Stimulated activated CD8-positive, alpha-beta memory T cell treated with anti-CD3 and anti-CD28 coated beads, Interleukin-2, amount 100 ng/mL, for 1 hour (primary cell): ENCODE results near the gene DNASE1L3.
"Not testable (repeated sequence)": the region's sequence is repeated elsewhere in the genome, so short reads cannot be mapped to it uniquely, and the experiment has no call there.

Source experiments
- DNase-seq, 2 donors: peaks; one replicate each; pipeline ENCODE4 v3.0.0-alpha.2; 2020; ENCODE audit warnings: low read depth in 2 of 2

The DNASE1L3 gene

GRCh38 chr3:58235970-58236369, 25.2 kb upstream of the DNASE1L3 start:
- no peak for DNase-seq

DNA sequence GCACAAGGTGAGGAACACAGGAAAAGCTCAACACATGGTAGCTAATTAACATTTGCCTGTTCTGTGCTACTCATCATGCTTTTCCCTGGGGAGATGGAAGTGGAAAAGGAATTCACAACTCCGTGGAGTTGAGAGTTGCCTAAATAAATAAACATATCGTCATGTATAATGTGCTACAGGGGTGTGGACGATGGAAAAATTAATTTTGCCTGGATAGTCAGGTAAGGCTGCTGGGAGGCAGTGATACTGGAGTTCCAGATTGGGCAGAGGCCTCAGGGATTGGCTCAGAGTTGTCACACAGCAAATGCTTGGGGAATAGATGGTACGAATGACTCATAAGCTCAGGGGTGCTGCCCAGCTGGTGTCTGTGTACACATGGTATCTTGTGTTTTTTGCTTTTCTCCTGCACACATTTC, 23.8 kb upstream of the DNASE1L3 start:
- no peak for DNase-seq

- no peak for DNase-seq
These were observed 20.9 kb upstream of the DNASE1L3 start for GRCh38 chr3:58231666-58232065.

- DNase-seq = no peak
These were observed 20.2 kb upstream of the DNASE1L3 start for GRCh38 chr3:58230876-58231552.

- DNase-seq = not testable (repeated sequence)
These were observed 17.2 kb upstream of the DNASE1L3 start for GRCh38 chr3:58227933-58228332.

- no peak for DNase-seq
These were observed 13.1 kb upstream of the DNASE1L3 start for GRCh38 chr3:58223855-58224254.

GRCh38 chr3:58222161-58222724, 11.5 kb upstream of the DNASE1L3 start:
- no peak for DNase-seq

DNA sequence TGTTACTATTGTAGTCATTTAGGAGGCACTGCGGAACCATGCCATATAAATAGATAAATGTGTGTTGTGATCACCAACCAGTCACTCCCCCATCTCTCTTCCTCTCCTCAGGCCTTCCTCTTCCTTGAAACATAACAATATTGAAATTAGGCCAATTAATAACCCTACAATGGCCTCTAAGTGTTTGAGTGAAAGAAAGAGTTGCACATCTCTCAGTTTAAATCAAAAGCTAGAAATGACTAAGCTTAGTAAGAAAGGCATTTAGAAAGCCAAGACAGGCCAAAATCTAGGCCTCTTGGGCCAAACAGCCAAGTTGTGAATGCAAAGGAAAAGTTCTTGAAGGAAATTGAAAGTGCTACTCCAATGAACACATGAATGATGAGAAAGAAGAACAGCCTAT, 8.1 kb upstream of the DNASE1L3 start:
- no peak for DNase-seq

GRCh38 chr3:58217209-58217811, 6.5 kb upstream of the DNASE1L3 start:
- DNase-seq = peak in 1 of 2 donors; percentile 21

- no peak for DNase-seq
These were observed 5.9 kb upstream of the DNASE1L3 start for GRCh38 chr3:58216496-58217195.

- DNase-seq = no peak
These were observed 4.7 kb upstream of the DNASE1L3 start for GRCh38 chr3:58215317-58216025.

DNA sequence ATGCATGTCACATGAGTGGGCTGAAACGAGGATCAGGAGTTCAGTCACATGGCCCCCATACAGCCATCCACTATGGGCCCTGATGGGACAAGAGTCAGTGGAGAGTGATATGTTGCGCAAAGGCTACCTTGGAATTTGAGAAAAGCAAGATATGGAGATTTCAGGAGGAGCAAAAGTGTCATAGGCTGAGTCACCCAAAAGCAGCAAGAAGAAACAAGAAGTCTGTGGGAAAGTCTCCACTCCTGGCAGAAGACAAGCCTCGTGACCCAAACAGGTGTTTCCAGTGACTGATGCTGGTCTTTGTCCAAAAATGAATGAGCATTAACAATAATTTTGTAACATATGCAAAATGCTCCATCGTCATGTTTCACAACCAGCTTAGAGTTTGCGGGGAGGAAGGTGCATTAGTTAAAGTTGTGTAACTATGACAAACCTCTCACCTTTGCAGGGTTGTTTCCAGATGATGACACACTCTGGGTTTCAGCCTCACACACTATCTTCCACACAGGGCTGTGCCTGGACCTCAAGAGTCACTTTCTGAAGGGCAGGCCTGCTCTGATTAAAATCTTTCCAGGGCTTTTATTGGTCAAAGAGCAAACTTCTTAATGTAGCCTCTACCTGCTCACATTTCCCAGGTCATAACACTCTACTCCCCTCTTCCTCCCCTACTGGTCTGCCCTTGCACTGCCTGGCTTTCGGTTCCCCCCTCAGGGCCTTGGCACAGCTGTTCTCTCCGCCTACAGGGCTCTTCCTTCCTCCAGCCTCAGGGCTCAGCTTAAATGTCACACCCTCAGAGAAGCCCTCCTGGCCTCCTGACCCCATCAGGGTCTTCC, 3.9 kb upstream of the DNASE1L3 start:
- no peak for DNase-seq

GRCh38 chr3:58209933-58210332, 839 bp downstream of the DNASE1L3 start:
- DNase-seq = no peak

DNA sequence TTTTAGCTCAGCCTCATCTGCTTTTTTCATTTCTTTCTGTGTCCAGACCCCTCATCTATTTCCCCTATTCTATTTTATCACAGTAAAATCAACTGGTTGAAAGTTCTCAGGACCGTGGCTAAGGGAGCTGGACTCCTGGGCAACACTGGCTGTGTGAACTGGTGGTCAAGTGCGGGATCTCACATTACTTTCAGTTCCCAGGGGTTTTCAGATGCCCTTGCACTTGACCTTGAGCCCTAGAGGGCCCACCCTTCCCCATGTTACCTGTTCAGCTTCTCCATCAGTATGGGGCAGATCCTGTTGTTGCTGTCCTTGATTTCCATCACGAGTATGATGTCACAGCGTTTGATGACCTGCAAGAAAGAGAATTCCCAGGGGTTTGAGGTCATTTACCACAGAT, 2.8 kb downstream of the DNASE1L3 start:
- DNase-seq = no peak

GRCh38 chr3:58206406-58207011, 4.3 kb downstream of the DNASE1L3 start:
- DNase-seq = no peak

DNA sequence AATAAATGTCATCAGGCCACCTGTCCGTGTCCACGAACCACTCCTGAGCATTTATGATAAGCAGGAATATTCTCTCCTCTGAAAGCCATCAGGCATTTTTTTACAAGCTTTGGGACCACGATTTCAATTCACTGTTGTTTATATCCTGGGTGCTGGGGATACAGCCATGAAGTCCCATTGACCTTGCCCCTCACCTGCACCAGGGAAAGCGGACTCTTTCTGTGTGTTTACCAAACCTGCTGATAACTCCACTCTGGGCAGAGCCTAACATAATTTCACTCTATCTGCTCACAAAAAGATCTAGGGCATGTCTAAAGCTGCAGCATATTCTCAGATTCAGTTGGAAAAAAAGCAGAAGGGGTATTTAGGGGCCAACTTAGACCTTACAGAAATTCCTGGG, 4.8 kb downstream of the DNASE1L3 start:
- DNase-seq = no peak

DNA sequence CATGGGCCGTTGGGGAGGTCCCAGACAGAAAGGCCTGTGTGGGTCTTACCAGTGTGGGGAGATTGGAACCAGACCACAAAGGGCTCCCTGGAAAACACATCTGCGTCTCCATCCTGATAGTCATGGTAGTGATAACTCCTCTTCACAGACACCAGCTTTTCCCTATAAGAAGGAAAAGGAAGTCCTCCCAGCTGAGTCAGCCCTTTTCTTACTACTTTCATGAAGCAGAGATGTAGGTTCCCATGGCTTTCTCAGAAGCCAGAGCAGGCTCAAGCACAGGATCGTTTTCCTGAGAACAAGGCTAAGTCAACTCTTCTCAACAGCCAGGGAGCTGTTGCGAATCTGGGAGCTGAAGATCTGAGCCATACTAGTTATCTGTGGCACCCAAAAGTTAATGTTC, 6.1 kb downstream of the DNASE1L3 start:
- no peak for DNase-seq

GRCh38 chr3:58203541-58203940, 7.2 kb downstream of the DNASE1L3 start:
- DNase-seq = no peak

DNA sequence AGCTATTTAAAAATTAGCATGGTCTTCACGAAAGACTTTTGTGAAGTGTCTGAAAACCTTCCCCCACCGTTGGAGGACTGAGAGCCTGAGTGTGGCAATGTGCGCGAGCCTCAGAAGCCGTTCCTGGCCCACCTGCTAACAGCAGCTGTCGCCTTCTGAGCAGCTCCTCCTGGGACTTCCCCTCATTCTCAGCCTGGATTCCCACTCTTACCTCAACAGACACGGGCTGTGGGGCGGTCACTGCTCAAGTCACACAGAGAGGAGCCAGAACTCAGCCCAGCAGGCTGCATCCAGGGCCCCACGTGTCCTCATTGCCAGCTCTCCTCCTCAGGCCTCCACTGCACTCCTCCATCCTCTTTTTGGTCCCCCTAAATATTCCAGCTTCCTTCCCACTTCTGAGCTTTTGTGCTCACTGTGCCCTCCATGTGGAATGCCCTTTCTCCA, 7.8 kb downstream of the DNASE1L3 start:
- no peak for DNase-seq

DNA sequence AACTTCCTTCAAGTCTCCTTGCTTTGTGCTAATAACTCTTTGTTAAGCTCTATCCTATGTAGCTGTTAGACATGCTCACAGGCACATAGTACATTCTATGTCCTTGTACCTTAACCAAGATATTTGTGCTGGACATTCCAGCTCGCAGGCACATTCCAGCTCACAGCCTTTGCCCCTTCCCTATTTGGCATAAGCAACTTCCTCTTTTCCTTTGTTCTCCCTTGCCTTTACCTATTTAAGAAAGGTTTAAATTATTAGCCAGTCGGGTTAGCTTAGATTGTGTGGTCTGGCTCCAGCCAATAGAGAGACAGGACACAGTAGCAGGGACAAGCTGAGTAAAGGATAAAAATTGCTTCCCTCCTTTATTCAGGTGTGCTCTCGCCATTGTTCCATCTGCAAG, 9.3 kb downstream of the DNASE1L3 start:
- DNase-seq = not testable (repeated sequence)
